ENCODE data around the gene RPTOR.

DNA sequence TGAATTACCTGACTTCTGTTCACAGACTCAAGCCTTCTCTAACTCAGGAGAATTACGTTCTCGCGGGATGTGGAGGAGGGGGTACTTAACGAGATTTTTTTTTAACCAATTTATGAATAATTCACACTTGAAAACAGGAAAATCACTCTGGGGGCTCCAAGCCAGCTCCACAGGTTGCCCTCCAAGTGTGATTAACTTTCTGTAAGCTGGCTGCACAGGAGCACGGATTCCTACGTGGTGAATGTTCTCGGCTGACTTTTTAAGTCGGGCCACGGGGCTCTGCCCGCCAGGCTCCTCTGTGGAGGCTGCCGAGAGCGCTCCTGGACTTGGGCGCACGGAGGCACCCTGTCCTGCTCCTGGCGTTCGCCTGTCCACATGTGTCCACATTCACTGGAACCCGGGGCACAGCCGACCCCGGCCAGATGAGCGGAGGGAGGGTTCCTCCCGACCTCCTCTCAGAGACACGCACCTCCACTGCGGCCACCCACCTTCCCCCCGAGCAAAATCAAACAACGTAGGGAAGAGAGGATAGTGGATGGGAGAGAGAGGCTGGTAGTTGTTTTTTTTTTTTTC, 299.9 kb downstream of the RPTOR start:
- TF ChIP-seq POLR2A (IDR thresholded peaks at IDR 0.05; ENCODE audit: low read depth, low read length) (no peak), POLR2AphosphoS5 (IDR thresholded peaks at IDR 0.05; ENCODE audit: low read depth, low read length) (no peak), TAF1 (IDR thresholded peaks at IDR 0.05; ENCODE audit: low read depth, low read length) (no peak), SPI1 (IDR thresholded peaks at IDR 0.05; ENCODE audit: low read depth, low read length) (no peak), PAX5 (IDR thresholded peaks at IDR 0.05; ENCODE audit: insufficient read depth, low read length, severe bottlenecking) (no peak)

All from GM12891 (cell line).